K562 (cell line): ENCODE results near the gene ZNF747. TPM values are rescaled to one million over a fixed set of nuclear protein-coding genes. Genes with fewer than 3 reads are reported as not detected.

Source experiments
- ARID1B ChIP-seq: fragments of 450-650 bp; IDR thresholded peaks from 2 replicates; pipeline ENCODE4 v1.6.1; 2016; ENCODE audit warnings: antibody characterized with exemption, mild to moderate bottlenecking, inconsistent platforms
- CBFA2T3 ChIP-seq: fragments of 450-650 bp; IDR thresholded peaks from 2 replicates; pipeline ENCODE4 v1.6.1; 2017
- KDM5B ChIP-seq: fragments of 200-600 bp; sonication (generic); IDR thresholded peaks from 2 replicates; pipeline ENCODE4 v1.6.1; 2012; ENCODE audit warnings: low read depth, mild to moderate bottlenecking, moderate library complexity, low read length, control low read depth, inconsistent platforms; ENCODE audit not compliant: insufficient replicate concordance
- MTA2 ChIP-seq: fragments of 450-650 bp; IDR thresholded peaks from 2 replicates; pipeline ENCODE4 v1.6.1; 2016; ENCODE audit warnings: low read depth
- NCOA2 ChIP-seq, 2 experiments: fragments of 450-650 bp; IDR thresholded peaks; 2 replicates each; pipeline ENCODE4 v1.6.1; 2018; ENCODE audit warnings: mild to moderate bottlenecking in 2 of 2, moderate library complexity in 1 of 2; ENCODE audit not compliant: partially characterized antibody in 2 of 2
- SAFB ChIP-seq: fragments of 200-400 bp; formaldehyde crosslinking; IDR thresholded peaks from 2 replicates; pipeline ENCODE4 v1.6.1; 2017; ENCODE audit warnings: low read depth, low read length, borderline replicate concordance
- SAFB2 ChIP-seq: fragments of 200-400 bp; formaldehyde crosslinking; IDR thresholded peaks from 2 replicates; pipeline ENCODE4 v1.6.1; 2018; ENCODE audit warnings: borderline replicate concordance, low read length, low read depth, moderate library complexity; ENCODE audit not compliant: severe bottlenecking
- SMARCA4 ChIP-seq: fragments of 450-650 bp; IDR thresholded peaks from 2 replicates; pipeline ENCODE4 v1.6.1; 2016
- SMARCA5 ChIP-seq: fragments of 450-650 bp; IDR thresholded peaks from 2 replicates; pipeline ENCODE4 v1.6.1; 2016
- TAF7 ChIP-seq: fragments of 450-650 bp; IDR thresholded peaks from 2 replicates; pipeline ENCODE4 v1.6.1; 2016; ENCODE audit warnings: missing genetic modification characterization, missing compliant biosample characterization
- TEAD4 ChIP-seq, 2 experiments: sonication (generic) in 1 of 2; formaldehyde crosslinking in 1 of 2; IDR thresholded peaks; 2 replicates each; pipeline versions ENCODE4 v1.6.1 to v1.8.0; 2012 to 2022; ENCODE audit warnings: borderline replicate concordance in 1 of 2, inconsistent platforms in 1 of 2, low read length in 1 of 2, mild to moderate bottlenecking in 1 of 2, missing genetic modification reagents in 1 of 2
- YBX1 ChIP-seq: fragments of 450-650 bp; IDR thresholded peaks from 2 replicates; pipeline ENCODE4 v1.7.1; 2016; ENCODE audit warnings: mild to moderate bottlenecking
- ZBED1 ChIP-seq: IDR thresholded peaks from 2 replicates; pipeline ENCODE4 v1.6.1; 2014
- ZKSCAN3 ChIP-seq: fragments of 250-450 bp; sonication (Bioruptor Pico); IDR thresholded peaks from 2 replicates; pipeline ENCODE4 v1.4.0; 2020
- ZNF146 ChIP-seq: IDR thresholded peaks from one replicate; pipeline ENCODE4 v1.6.1; 2018; ENCODE audit warnings: missing compliant biosample characterization; ENCODE audit not compliant: unreplicated experiment
- ZNF347 ChIP-seq: fragments of 450-650 bp; formaldehyde crosslinking; IDR thresholded peaks from 2 replicates; pipeline ENCODE4 v1.4.0; 2020; ENCODE audit warnings: low read depth, mild to moderate bottlenecking, moderate library complexity
- ZNF699 ChIP-seq: fragments of 250-450 bp; sonication (Bioruptor Pico); IDR thresholded peaks from 2 replicates; pipeline ENCODE4 v1.8.0; 2021; ENCODE audit warnings: mild to moderate bottlenecking, moderate library complexity; ENCODE audit not compliant: insufficient replicate concordance
- polyA plus RNA-seq, 8 experiments: library from polyadenylated mRNA; depleted of rRNA in 4 of 8; stranded (reverse) in 5 of 8; unstranded in 3 of 8; fragments of >200 nt; fragmentation: Nextera tagmentation in 2 of 8; fragmentation: Illumina TruSeq in 1 of 8; extraction: Ambion mirVana in 2 of 8; extraction: Trizol in 1 of 8; gene quantifications; 2 replicates each; pipeline versions ENCODE4 v1.2.1 to v1.2.3, GENCODE V29; 2011 to 2014; ENCODE audit warnings: inconsistent platforms in 1 of 8, missing spikeins in 1 of 8
- total RNA-seq, 7 experiments: library from RNA; depleted of rRNA in 6 of 7; stranded (reverse); fragments of >200 nt in 6 of 7; fragmentation: Illumina TruSeq in 2 of 7; extraction: Trizol in 2 of 7; gene quantifications; 2 replicates each; pipeline versions ENCODE4 v1.2.1 to v1.2.3, GENCODE V29; 2011 to 2021; ENCODE audit warnings: low replicate concordance in 1 of 7
- TF ChIP-seq, protein P1 (sequence below): fragments of 200-800 bp; sonication (Bioruptor generic); IDR thresholded peaks from 2 replicates; pipeline ENCODE4 v1.6.1; 2017; ENCODE audit warnings: missing genetic modification characterization, missing compliant biosample characterization
- TF ChIP-seq, protein P2 (sequence below): sonication (generic); formaldehyde crosslinking; IDR thresholded peaks from 2 replicates; pipeline ENCODE4 v1.9.0; 2022; ENCODE audit warnings: mild to moderate bottlenecking, missing genetic modification reagents

The ZNF747 gene
- total and polyA plus RNA-seq, 9 of the 15 experiments (the other 6 are each of a cell fraction or from before 2014, with no cell fraction given) = 0.14 to 3.3 (median 1.5) TPM

DNA sequence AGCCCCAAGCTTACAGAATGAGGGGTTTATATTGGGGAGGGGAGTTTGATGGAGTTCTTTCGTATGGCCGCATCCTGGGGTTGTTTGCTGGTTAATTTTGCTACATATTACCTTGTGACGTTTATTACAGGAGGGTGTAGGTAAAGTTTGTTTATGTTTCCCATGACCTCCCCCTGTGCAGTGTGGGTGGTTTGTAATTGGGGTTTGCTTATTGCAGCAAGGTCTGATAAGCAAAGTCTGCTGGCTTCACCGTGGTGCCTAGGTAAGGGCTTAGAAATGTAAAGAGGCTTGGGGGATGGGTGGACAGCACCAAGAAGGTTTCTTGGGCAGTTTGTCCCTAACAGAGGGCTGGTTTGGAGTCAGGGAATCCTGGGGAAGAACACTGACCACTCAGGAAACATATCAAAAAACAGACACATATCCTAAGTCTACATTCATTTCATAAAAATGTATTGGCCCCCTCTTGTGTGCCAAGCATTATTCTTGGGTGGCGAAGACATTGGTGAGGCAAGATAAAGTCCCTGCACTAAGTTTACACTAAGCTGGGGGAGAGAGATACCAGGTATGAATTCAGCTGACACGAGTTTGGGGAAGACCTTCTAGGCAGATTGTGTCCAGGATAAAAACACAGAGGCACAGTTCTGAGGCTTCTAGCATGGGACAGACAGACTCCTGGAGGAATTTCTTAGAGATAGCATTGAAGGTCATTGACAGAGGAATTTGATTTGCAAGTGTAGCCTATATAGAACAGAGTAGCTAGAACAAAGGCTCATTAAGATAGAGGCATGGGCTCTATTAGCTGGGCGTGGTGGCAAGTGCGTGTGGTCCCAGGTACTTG, 14.0 kb upstream of the ZNF747 start (continued):
- TF ChIP-seq ZKSCAN3 (CRISPR knock-in tag) (no peak), SMARCA4 (no peak), NCOA2 (IDR thresholded peaks at IDR 0.05; ENCODE audit: partially characterized antibody in 2 of 2) (no peak), SAFB2 (no peak), ZBED1 (no peak), ARID1B (no peak; the same call in 1 of the 2 replicates), KDM5B (no peak), YBX1 (no peak), ZNF699 (CRISPR knock-in tag) (no peak), MTA2 (peak; percentile 42), CBFA2T3 (peak; percentile 77), TEAD4 (IDR thresholded peaks at IDR 0.05; ENCODE audit: low read length) (peak; percentile 60), TEAD4 (CRISPR knock-in tag; IDR thresholded peaks at IDR 0.05; ENCODE audit: borderline replicate concordance) (no peak), ZNF347 (CRISPR knock-in tag) (no peak), SMARCA5 (no peak), TAF7 (tag) (no peak), ZNF146 (CRISPR knock-in tag) (no peak), SAFB (no peak)
- TF ChIP-seq, protein P1, sequence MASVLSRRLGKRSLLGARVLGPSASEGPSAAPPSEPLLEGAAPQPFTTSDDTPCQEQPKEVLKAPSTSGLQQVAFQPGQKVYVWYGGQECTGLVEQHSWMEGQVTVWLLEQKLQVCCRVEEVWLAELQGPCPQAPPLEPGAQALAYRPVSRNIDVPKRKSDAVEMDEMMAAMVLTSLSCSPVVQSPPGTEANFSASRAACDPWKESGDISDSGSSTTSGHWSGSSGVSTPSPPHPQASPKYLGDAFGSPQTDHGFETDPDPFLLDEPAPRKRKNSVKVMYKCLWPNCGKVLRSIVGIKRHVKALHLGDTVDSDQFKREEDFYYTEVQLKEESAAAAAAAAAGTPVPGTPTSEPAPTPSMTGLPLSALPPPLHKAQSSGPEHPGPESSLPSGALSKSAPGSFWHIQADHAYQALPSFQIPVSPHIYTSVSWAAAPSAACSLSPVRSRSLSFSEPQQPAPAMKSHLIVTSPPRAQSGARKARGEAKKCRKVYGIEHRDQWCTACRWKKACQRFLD = 0 out of 2 replicates have a peak, but pooled peaks have one; percentile 18
- TF ChIP-seq, protein P2, sequence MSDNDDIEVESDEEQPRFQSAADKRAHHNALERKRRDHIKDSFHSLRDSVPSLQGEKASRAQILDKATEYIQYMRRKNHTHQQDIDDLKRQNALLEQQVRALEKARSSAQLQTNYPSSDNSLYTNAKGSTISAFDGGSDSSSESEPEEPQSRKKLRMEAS (CRISPR knock-in tag) = no peak
